Ovary (tissue), 3 donors: Measurements from ENCODE around the gene MYD88.
"Not testable (repeated sequence)": the region's sequence is repeated elsewhere in the genome, so short reads cannot be mapped to it uniquely, and the experiment has no call there.

Source experiments
- CTCF ChIP-seq, 3 donors: fragments of 450-650 bp in 2 of 3; fragments of 200-600 bp in 1 of 3; IDR thresholded peaks; one replicate each; pipeline versions ENCODE4 v1.5.1 to v1.8.0; 2016 to 2022; ENCODE audit warnings: antibody characterized with exemption in 3 of 3, mild to moderate bottlenecking in 1 of 3
- POLR2A ChIP-seq: fragments of 450-650 bp; IDR thresholded peaks from one replicate; pipeline ENCODE4 v1.6.1; 2017; ENCODE audit warnings: antibody characterized with exemption, mild to moderate bottlenecking, moderate library complexity
- donor health status: DM: no; HTN: no; CAD: no.

- not testable (repeated sequence) for TF ChIP-seq CTCF (IDR thresholded peaks at IDR 0.05); POLR2A
These were observed 2.7 kb upstream of the MYD88 start for GRCh38 chr3:38135621-38136277.
